Measurements from ENCODE around the gene PSMG1.
"Not testable (repeated sequence)": the region's sequence is repeated elsewhere in the genome, so short reads cannot be mapped to it uniquely, and the experiment has no call there.

PSMG1 gene

DNA sequence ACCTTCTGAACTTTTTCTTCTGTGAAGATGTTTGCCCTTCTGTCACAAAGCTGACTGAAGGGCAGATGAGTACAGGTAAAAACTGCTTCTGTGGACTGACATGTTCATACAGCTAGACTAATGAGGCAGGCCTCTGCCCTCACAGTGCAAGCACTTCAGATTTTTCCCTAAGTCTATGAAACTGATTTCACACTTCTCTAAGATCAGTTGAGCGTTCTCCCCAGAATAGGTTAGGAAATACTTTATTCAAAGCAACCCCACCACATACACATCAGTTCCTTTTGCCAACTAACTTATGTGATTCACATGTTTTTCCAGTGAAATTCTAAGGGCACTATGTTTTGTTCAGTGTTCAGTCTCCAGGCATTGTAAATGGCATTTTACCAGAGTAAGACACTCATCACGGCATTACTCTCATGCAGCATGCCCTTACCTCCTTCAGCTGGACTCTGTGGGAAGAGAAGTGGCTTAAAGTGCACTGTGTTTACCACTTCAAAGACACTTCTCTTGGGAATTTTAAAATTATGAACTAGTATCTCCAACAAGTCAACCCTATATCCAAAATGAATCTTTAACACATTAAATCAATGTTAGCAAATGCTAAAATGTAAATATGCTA lies 5.4 kb upstream of the PSMG1 start:
- no peak for DNase-seq (ENCODE audit: low spot score)

DNA sequence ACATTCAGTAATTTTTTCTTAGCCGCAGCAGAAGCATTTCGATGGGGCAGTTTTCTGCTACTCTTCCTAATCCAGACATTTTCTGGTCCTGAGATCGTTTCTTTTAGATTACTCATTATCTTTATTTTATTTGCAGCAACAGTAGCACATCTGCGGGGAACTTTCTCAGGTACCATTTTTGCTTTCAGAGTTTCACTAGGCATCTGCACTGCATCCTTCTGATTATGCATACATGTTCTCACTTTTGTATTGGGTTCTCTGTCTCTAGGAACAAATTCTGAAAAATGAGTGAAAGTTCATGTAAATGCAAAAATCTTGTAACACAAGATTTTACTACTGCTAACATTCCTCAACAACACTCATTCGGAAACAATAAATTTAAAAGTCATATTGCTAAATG lies 3.9 kb upstream of the PSMG1 start:
- no peak for DNase-seq (ENCODE audit: low spot score)

- no peak for DNase-seq (ENCODE audit: low spot score)
These were observed 3.4 kb upstream of the PSMG1 start for GRCh38 chr21:39186676-39187075.

DNA sequence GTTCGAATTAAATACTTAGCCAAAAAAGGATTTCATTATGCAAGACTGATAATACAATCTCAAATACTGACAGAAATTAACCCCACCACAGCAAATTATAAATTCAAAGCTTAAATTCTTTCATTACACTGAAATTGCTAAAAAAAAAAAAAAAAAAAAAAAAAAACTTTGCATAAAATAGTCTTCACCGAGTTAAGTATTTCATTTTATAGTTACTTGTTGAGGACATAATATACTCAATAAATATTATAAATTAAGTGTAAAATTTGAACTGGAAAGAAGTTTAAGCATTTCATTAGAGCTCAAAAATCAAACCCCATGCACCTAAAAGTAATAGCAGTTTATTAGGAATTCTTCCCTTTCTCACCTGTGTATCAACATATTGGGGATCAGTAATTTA lies 1.9 kb upstream of the PSMG1 start:
- no peak for DNase-seq (ENCODE audit: low spot score)

DNA sequence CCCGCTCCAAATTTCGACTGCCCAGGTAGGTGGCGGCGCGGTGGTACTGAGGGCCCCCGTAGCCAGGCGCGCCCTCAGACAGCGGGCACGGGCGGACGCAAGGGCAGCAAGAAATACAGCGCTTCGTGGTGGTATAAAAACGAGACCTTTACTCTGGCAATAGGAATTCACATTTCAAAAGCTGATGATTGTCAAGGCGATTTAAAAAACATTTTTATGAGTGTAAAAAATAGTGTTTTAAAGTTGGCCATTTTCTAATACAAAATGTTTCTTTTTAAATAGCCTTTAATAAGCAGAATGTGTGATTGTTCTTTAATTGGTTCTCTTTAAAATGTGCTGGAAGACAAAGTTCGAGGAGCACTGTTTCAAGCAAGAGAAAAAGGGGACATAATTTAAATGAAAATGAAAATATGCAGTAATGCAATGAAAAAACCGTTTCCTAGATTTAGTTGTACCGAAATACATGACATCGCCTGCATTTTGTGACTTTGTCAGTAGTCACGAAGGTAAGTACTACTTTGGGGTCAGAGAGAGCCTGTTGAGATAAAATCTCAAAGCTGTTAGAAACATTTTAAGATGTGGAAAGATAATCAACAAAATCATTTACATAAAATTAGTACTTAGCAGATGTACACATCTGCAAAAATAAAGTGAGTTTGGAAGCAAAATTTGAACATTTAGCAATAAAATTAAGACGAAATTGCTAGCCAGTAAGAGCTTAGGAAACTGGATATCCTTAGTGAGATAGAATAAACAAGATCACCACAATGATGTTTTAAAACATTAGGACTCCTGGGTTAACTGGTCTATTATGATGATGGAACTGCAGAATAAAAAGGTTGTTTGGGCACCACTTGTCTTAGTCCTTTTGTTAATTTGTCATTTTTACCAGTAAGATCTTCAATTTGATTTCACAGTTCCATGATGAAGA lies 1.1 kb upstream of the PSMG1 start:
- DNase-seq (ENCODE audit: low spot score) = no peak

DNA sequence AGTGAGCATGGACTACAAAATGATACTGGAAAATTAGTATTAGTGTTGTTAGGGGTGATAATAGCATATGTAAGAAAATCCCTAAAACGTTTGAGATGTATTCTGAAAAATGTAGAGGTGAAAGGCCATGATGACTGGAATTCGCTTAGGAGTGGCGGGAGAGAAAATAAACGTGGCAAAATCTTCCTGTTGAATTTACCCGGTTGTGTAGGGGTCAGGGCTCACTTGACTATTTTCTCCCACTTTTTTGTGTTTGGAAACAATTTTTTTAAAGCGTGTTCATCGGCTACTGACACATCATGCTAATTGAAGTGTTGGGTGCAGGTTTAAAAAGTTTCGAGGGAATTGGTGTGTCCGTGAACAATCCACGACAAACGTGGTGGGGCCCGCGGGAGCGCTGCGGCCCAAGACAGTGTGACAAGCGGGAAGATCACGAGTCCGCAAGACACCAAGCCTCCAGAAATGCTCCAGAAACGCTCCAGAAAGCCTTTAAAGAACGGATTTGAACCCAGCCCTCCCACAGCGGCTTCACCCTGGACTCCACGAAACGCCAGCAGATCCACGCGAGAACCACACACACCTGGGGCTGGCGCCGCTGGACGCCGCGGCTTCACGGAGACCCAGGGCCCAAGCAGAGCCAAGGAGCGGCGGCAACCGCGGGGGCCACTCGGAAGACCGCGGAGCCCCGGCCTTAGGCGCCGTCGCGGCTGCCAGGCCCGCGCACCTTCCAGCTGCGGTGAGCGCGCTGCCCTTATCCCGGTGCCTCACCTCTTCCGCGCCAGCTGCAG lies 573 bp downstream of the PSMG1 start:
- peak; percentile 11 for DNase-seq (ENCODE audit: low spot score)

GRCh38 chr21:39182016-39182415 lies 1.2 kb downstream of the PSMG1 start:
- DNase-seq (ENCODE audit: low spot score) = peak; percentile 14

DNA sequence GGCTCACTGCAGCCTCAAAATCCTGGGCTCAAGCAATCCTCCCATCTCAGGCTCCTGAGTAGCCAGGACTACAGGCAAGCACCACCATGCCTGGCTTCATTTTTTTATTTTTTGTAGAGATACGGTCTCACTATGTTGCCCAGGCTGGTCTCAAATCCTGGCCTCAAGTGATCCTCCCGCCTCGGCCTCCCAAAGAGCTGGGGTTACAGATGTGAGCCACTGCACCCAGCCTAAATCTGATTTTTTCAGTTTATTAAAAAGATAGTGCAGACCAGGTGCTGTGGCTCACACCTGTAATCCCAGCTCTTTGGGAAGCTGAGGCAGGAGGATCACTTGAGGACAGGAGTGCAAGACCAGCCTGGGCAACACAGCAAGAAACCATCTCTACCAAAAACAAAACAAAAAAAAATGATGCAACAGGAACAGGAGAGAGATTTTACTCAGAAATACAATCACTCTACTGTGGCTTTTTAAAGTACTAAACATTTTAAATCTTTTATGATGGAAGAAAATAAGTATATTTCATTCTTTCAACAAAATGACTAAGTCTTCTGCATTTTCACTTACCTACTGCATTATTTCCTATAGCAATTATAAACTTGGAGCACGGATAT lies 1.9 kb downstream of the PSMG1 start:
- DNase-seq (ENCODE audit: low spot score) = no peak

DNA sequence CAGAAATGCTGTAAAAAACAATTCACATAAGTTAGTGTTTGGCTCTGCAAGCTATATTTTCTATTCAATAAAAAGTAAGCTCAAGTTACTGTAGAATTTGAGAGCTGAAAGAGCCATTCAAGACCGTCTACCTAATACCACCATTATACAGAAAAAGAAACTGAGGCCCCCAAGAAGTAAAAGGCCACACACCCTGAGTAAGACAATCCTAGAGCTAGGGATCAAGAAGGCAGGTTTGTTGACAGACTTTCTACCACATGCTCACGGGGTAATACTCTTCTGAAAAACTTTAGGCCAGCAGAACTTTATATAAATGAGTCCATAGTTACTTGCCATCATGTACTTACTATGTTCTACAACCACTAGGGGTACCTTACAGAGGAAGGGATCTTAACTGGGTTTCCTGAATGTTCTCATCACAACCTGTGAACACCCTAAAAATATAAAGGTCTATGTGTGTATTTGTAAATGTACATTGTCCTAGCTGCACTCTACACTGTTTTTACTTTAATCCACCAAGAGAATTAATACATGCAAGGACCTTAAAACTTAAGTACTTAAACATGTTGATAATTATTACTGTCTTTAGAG lies 2.7 kb downstream of the PSMG1 start:
- peak; percentile 40 for DNase-seq (ENCODE audit: low spot score)

- no peak for DNase-seq (ENCODE audit: low spot score)
These were observed 4.8 kb downstream of the PSMG1 start for GRCh38 chr21:39178421-39178820.

DNA sequence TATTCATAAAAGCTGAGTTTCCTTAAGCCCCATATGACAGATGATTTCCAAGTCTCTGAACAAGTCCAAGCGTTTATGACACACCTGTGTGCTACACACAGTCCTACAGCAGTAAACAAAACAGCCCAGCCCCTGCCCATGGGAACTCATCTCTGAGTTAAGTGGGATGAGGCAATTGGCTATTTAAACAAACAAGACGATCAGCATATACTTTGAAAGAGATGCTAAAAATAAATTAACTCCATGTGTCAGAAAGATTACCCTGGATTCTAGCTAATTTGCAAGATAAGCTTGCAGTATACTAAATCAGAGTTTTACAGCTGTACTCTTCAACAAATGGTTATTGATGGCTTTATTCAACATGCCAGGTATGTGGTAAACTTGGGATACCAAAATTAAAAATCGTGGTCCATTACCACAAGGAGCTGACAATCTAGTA lies 7.0 kb downstream of the PSMG1 start:
- DNase-seq (ENCODE audit: low spot score) = no peak

- DNase-seq (ENCODE audit: low spot score) = no peak
These were observed 7.6 kb downstream of the PSMG1 start for GRCh38 chr21:39175665-39176064.

DNA sequence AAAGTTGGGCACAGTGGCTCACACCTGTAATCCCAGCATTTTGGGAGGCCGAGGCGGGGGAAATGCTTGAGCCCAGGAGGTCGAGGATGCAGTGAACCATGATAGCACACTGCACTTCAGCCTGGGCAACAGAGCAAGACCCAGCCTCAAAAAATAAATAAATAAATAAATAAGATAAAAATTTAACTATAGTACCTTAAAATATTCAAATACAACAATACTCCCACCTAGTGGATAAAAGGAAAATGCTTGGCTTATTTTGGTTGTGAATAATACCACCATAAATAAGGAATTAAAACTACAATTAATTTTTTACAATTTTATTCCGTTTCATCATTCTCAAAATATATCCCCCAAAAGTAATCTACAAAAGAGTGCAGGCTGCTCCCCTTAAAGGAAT lies 8.1 kb downstream of the PSMG1 start:
- peak; percentile 54 for DNase-seq (ENCODE audit: low spot score)

DNA sequence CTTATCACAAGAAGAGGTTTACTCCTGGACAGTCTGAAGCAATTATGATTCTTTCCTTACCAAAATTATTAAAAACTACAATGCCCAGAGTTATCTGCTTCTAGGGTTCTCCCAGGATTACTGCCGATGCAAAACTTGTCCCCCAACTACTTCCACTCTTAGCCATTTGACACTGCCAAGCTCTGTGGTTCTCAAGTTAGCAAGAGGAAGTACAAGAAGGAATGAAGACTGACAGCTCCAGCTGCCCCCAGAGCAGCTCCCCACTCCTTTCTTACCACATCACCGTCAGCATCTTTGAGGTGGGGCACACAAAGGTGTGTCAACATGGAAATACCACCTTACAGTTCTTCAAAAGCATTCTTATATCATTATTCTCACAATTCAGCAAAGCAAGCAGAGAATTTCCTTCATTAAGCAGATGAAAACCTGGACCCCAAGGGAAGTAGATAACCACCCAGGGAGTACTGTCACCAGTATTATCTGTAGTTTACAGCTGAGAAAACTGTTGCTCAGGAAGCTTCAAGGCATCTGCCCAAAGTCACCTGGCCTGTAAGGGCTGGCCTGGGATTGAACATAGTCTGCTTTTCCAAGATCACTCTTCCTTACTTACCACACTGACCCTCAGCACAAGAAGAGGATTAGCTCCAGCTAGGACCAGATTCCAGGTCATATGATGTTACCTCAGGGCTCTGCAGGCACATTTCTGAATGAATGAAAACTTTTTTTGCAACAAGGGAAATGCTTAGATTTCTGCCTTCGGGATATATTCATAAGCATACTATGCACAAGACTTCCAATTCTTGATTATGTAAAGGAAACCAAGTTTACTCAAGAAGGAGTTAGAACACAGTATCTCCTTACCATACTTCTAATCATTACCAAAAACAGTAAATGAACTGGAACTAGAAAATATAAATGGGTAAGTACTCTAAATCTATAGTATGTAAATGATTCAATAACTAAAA lies 9.3 kb downstream of the PSMG1 start:
- no peak for DNase-seq (ENCODE audit: low spot score)

DNA sequence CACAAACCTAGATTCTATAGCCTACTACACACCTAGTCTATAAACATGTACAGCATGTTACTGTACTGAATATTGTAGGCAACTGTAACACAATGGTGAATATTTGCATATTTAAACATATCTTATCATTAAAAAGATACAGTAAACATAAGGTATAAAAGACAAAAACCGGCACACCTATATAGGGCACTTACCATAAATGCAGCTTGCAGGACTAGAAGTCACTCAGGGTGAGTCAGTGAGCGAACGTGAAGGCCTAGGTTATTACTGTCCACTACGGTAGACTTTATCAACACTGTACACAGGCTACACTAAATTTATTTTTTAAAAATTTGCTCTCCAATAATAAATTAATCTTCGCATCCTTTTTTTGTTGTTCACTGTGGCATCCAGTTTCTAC lies 13.3 kb downstream of the PSMG1 start:
- no peak for DNase-seq (ENCODE audit: low spot score)

GRCh38 chr21:39168800-39169199 lies 14.5 kb downstream of the PSMG1 start:
- no peak for DNase-seq (ENCODE audit: low spot score)

DNA sequence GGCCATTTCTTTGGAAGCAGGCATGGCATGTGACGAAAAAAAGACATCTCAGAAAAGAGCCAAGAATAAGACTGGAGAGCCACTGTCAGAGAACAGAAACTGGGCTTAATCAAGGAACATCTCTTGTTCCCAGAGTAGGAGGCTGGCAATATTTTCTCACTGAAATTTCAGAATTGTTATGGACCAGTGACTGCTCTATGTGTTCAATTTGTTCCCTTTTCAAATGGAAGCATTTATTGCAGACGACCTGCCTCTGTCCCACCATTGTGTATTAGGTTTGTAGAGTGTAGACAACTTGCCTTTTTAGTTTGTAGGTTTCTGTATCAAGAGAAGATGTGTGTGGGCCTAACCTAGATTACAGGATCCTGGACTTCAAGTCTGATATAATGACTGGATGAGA lies 18.7 kb downstream of the PSMG1 start:
- no peak for DNase-seq (ENCODE audit: low spot score)

DNA sequence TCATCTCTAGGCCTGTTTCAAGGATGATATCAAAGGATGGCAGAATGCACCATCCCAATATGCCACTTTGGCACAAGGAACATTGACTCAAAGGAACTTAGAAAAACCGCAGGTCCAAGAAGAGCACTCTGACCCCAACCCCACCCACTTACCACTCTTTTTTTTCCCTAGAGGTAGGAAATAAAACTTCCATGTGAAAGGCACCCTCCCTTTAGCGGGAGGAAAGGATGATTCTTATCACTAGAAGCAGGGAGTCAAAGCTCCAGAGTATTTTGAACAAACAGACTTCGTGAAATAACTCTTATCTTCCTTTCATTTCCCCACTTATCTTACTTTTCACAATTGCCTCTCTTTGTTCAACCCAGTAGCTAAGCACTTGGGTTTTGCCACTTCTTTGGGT lies 22.2 kb downstream of the PSMG1 start:
- no peak for DNase-seq (ENCODE audit: low spot score)

DNA sequence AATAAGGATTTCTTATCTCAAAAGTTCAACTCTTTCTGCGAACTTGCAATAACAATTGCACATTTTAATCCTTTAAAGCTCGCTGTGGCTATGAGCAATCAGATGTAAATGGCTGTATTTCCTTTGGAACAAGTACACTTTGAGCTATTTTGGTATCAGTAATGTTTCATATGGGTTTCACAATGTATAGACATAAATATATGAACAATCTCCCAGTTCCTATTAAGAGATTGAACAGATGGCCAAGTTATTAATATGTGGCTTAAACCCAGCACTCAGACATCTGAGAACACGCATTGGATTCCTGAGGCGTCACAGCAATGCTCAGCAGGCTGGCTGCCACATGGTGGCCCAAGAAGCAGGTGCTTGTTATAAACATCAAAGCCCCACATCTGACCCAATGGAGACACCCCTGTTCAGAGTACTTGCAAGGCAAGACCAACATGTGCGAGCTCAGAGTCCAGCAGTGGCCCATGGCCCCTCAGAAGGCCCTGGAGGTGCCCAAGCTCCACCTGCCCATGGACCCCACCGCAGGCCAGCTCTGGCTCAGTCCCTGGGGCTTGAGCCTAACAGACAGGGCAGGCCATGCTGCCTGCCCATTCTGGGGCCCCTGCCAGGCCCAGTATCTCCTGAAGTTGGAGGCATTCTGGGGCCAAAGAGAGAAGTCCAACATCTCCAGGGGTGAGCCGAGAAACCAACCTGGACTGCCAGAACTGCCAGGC lies 23.7 kb downstream of the PSMG1 start:
- DNase-seq (ENCODE audit: low spot score) = no peak

DNA sequence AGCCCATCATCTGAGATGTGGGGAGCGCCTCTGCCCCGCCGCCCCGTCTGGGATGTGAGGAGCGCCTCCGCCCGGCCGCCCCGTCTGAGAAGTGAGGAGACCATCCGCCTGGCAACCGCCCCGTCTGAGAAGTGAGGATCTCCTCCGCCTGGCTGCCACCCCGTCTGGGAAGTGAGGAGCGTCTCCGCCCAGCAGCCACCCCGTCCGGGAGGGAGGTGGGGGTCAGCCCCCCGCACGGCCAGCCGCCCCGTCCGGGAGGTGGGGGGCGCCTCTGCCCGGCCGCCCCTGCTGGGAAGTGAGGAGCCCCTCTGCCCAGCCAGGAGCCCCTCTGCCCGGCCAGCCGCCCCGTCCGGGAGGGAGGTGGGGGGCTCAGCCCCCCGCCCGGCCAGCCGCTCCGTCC lies 26.0 kb downstream of the PSMG1 start:
- DNase-seq (ENCODE audit: low spot score) = not testable (repeated sequence)

Data from SW480 (cell line).